ENCODE results near the gene CRK. TPM values are rescaled to one million over a fixed set of nuclear protein-coding genes. Genes with fewer than 3 reads are reported as not detected.

The CRK gene
- total and polyA plus RNA-seq, 7 donors, result 33.6 to 88.7 (median 67.7) TPM

- DNase-seq, result no peak
- intact Hi-C loops (cut with DNase I), result no loop called here
- TF ChIP-seq, protein P1, sequence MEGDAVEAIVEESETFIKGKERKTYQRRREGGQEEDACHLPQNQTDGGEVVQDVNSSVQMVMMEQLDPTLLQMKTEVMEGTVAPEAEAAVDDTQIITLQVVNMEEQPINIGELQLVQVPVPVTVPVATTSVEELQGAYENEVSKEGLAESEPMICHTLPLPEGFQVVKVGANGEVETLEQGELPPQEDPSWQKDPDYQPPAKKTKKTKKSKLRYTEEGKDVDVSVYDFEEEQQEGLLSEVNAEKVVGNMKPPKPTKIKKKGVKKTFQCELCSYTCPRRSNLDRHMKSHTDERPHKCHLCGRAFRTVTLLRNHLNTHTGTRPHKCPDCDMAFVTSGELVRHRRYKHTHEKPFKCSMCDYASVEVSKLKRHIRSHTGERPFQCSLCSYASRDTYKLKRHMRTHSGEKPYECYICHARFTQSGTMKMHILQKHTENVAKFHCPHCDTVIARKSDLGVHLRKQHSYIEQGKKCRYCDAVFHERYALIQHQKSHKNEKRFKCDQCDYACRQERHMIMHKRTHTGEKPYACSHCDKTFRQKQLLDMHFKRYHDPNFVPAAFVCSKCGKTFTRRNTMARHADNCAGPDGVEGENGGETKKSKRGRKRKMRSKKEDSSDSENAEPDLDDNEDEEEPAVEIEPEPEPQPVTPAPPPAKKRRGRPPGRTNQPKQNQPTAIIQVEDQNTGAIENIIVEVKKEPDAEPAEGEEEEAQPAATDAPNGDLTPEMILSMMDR (IDR thresholded peaks at IDR 0.05), result no peak
- TF ChIP-seq EP300 (IDR thresholded peaks at IDR 0.05) (no peak), POLR2A (IDR thresholded peaks at IDR 0.05) (no peak)
- Histone ChIP-seq H3K27ac (peak overlapping the region in 3 of 4 donors; percentile 3 to 14 (median 12)), H3K9me3 (no peaks in the 10 kb centered on the region), H3K36me3 (peaks cover 54 to 99% (median 77%) of the 10 kb centered on the region in 4 donors), H3K4me1 (peaks cover 0 to 7% (median 0%) of the 10 kb centered on the region in 4 donors), H3K4me3 (no peak overlapping the region), H3K27me3 (no peaks in the 10 kb centered on the region)
- 65 to 71% methylated on average over 11 of the region's 11 CpGs for WGBS, 2 donors
Measured at GRCh38 chr17:1473170-1473569, 17.1 kb upstream of the CRK start.

GRCh38 chr17:1471911-1472821 is 16.1 kb upstream of the CRK start:
- H3K36me3 ChIP-seq, result peaks cover 46 to 99% (median 75%) of the 10 kb centered on the region in 4 donors
- peaks cover 0 to 7% (median 0%) of the 10 kb centered on the region in 4 donors for H3K4me1 ChIP-seq
- intact Hi-C loops (cut with DNase I), result no loop called here
- no peak for TF ChIP-seq POLR2A (IDR thresholded peaks at IDR 0.05)
- TF ChIP-seq EP300 (IDR thresholded peaks at IDR 0.05), result no peak
- no peak for TF ChIP-seq POLR2AphosphoS5 (IDR thresholded peaks at IDR 0.05)
- TF ChIP-seq, protein P1 (IDR thresholded peaks at IDR 0.05), result no peak
- no peak overlapping the region for H3K4me3 ChIP-seq
- 92 to 94% methylated on average over 42 of the region's 42 CpGs for WGBS, 2 donors
- H3K27ac ChIP-seq, result peak overlapping the region in 3 of 4 donors; percentile 3 to 20 (median 14)
- no peaks in the 10 kb centered on the region for H3K9me3 ChIP-seq
- no peaks in the 10 kb centered on the region for H3K27me3 ChIP-seq
- DNase-seq, result no peak

DNA sequence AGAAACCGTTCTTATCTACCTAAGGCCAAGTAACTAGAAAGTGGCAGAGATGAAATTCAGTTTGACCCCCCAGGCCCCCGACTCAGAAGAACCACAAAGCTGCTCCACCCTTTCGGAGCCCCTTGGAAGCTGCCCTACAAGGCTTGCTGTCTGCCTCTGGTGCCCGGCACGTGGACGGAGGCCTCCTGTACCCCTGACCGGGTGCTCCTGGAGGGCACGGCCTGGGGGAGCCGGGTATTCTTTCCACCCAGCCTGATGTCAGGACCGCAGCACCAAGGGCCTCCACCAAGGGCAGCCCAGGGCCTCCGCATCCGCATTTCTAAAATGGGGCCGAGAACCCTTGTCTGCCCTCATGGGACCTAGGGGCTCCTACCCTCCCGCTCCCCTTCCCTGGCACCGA is 15.5 kb upstream of the CRK start:
- intact Hi-C loops (cut with DNase I), result no loop called here
- H3K27me3 ChIP-seq, result no peaks in the 10 kb centered on the region
- DNase-seq, result no peak
- WGBS, 2 donors, result 95 to 96% methylated on average over 15 of the region's 15 CpGs
- TF ChIP-seq EP300 (IDR thresholded peaks at IDR 0.05), result no peak
- TF ChIP-seq, protein P1 (IDR thresholded peaks at IDR 0.05), result no peak
- TF ChIP-seq POLR2A (IDR thresholded peaks at IDR 0.05), result no peak
- no peak for TF ChIP-seq POLR2AphosphoS5 (IDR thresholded peaks at IDR 0.05)
- peaks cover 40 to 99% (median 79%) of the 10 kb centered on the region in 4 donors for H3K36me3 ChIP-seq
- H3K4me1 ChIP-seq, result peaks cover 0 to 3% (median 0%) of the 10 kb centered on the region in 4 donors
- no peaks in the 10 kb centered on the region for H3K9me3 ChIP-seq
- H3K4me3 ChIP-seq, result no peak overlapping the region
- H3K27ac ChIP-seq, result peak overlapping the region in 1 of 4 donors; percentile 5

DNA sequence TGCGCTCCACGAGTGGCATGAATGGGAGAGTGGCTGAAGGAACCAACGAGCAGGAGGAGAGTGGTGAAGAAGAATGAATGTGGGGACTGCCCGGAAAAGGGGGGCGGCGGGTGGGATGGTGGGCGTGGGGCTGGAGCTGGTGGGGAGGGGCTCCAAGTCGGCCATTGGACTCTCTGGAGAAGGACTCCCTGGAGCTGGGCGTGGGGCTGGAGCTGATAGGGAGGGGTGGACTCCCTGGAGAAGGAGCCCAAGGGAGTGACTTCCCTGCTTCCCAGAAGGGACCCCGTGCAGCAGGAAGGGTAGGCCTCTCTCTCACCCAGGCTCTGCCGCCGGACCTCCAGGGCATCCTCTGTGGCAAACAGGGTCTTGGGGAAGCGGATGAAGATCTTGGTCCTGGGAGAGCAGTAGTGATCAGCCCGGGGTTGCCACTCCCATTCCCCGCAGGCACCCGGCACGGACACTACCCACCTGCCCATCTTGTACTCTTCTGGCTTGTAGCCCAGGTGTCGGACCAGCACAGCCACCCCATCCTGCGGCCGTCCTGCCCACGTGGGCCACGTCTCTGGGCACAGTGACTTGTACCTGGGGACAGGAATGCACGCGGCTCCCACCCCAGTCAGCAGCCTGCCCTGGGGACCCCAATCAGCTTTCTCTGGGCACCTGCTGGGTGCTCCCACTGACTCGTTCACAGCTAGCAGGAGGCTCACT is 14.9 kb upstream of the CRK start:
- H3K4me1 ChIP-seq, result no peaks in the 10 kb centered on the region
- H3K9me3 ChIP-seq, result no peaks in the 10 kb centered on the region
- H3K27me3 ChIP-seq, result no peaks in the 10 kb centered on the region
- no peak overlapping the region for H3K4me3 ChIP-seq
- H3K36me3 ChIP-seq, result peaks cover 38 to 99% (median 77%) of the 10 kb centered on the region in 4 donors
- DNase-seq, result no peak
- TF ChIP-seq EP300 (IDR thresholded peaks at IDR 0.05), result no peak
- no peak for TF ChIP-seq POLR2A (IDR thresholded peaks at IDR 0.05)
- TF ChIP-seq, protein P1 (IDR thresholded peaks at IDR 0.05), result no peak
- no peak for TF ChIP-seq POLR2AphosphoS5 (IDR thresholded peaks at IDR 0.05)
- intact Hi-C loops (cut with DNase I), result no loop called here
- peak overlapping the region in 2 of 4 donors; percentile 5 to 8 for H3K27ac ChIP-seq
- WGBS, 2 donors, result 88 to 90% methylated on average over 25 of the region's 25 CpGs

Data from sigmoid colon (tissue), 7 donors.